ENCODE data around the gene TAOK3. TPM values are rescaled to one million over a fixed set of nuclear protein-coding genes. Genes with fewer than 3 reads are reported as not detected.
"Not testable (repeated sequence)": the region's sequence is repeated elsewhere in the genome, so short reads cannot be mapped to it uniquely, and the experiment has no call there.

TAOK3 gene
- total RNA-seq, result 26.6 and 28.6 TPM in 2 replicates
- long read RNA-seq, full-length matches to known transcripts, result 62 of 141 reads
- long read RNA-seq, partial matches to known transcripts, result 40 of 141 reads
- long read RNA-seq, other reads (novel, unspliced or antisense), result 39 of 141 reads

DNA sequence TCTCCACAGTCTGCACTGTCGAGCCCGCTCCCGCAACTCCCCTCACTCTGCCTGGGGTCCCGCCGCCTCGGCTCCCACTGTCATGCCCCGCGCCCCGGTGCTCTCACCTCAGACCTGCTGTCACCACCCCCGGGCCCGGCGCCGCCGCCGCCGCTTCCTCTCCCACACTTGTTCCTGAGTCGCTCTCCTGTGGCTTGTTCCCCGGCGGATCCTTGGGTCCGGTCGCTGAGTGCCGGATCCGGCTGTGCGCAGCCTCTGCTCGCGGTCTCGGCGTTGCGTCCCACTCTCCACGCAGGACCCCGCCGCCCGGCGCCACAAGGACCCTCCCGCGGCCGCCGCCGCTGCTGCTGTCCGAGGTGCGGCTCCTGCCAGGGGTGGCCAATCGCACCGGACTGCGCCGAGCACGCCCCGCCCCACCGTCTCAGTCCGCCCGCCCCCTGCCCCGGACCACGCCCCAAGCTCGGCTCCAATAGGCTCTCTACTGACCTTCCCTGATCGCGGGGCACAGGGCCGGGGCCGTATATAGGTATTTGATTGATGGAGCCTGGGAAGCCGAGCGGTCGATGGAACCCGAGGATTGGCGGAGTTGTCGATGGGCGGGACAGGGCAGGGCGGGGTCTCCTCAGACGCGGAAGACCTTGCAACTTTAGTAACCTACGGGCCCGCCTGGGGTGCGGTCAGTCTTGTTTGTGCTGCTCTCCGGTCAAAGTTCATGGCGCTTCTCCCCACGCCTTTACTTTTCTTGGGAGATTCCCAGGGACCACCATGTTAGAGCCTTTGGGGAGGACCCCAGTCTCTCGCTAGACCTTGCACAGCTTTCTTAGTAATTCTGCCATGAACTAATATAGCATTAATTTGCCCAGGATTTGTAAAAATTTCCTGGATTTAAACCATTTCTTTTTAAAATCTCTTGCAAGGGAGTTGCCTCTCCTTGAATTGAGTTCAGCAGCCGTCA is at the start of gene TAOK3:
TAOK3 (minus strand) TSS at position 367 of the 955 bp plus-strand sequence. CDS start 117,340 bp downstream, outside the sequence.
- peak; percentile 99 for DNase-seq (ENCODE audit: extremely low spot score, unreplicated experiment)
- TF ChIP-seq, protein P1, sequence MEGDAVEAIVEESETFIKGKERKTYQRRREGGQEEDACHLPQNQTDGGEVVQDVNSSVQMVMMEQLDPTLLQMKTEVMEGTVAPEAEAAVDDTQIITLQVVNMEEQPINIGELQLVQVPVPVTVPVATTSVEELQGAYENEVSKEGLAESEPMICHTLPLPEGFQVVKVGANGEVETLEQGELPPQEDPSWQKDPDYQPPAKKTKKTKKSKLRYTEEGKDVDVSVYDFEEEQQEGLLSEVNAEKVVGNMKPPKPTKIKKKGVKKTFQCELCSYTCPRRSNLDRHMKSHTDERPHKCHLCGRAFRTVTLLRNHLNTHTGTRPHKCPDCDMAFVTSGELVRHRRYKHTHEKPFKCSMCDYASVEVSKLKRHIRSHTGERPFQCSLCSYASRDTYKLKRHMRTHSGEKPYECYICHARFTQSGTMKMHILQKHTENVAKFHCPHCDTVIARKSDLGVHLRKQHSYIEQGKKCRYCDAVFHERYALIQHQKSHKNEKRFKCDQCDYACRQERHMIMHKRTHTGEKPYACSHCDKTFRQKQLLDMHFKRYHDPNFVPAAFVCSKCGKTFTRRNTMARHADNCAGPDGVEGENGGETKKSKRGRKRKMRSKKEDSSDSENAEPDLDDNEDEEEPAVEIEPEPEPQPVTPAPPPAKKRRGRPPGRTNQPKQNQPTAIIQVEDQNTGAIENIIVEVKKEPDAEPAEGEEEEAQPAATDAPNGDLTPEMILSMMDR (IDR thresholded peaks at IDR 0.05), result no peak
- no peaks in the 10 kb centered on the region for H3K9me3 Mint-ChIP-seq (ENCODE audit: unreplicated experiment)
- H3K36me3 Mint-ChIP-seq (ENCODE audit: unreplicated experiment), result no peaks in the 10 kb centered on the region
- H3K27me3 Mint-ChIP-seq (ENCODE audit: unreplicated experiment), result no peaks in the 10 kb centered on the region
- peaks cover 39% of the 10 kb centered on the region for H3K4me1 Mint-ChIP-seq (ENCODE audit: unreplicated experiment)
- peak within 1 kb of the TSS; percentile 93 for H3K4me3 Mint-ChIP-seq (ENCODE audit: unreplicated experiment)
- peak within 1 kb of the TSS; percentile 80 for H3K27ac Mint-ChIP-seq (ENCODE audit: unreplicated experiment)

DNA sequence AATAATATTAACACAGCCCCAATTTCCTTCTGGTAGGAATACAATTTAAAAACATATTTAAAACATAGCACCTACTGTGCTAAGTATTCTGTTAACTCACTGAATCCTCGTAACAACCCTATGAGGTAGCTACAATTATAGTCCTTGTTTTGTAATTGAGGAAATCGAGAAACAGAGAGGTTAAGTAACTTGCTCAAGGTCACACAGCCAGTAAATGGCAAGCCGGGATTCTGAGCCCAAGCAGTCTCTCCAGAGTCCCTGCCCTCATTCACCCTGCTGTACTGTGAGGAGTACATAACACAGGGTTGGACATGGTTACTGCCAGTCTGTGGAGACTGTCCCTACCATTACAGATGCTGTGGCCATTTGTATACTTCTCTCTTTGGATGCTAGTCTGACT is 48.0 kb upstream of the TAOK3 start:
- no peaks in the 10 kb centered on the region for H3K4me1 Mint-ChIP-seq (ENCODE audit: unreplicated experiment)
- DNase-seq (ENCODE audit: extremely low spot score, unreplicated experiment), result no peak
- TF ChIP-seq, protein P1 (IDR thresholded peaks at IDR 0.05), result no peak
- no peaks in the 10 kb centered on the region for H3K27me3 Mint-ChIP-seq (ENCODE audit: unreplicated experiment)
- peaks cover 23% of the 10 kb centered on the region for H3K36me3 Mint-ChIP-seq (ENCODE audit: unreplicated experiment)
- no peak overlapping the region for H3K4me3 Mint-ChIP-seq (ENCODE audit: unreplicated experiment)
- H3K9me3 Mint-ChIP-seq (ENCODE audit: unreplicated experiment), result no peaks in the 10 kb centered on the region
- no peak overlapping the region for H3K27ac Mint-ChIP-seq (ENCODE audit: unreplicated experiment)

DNA sequence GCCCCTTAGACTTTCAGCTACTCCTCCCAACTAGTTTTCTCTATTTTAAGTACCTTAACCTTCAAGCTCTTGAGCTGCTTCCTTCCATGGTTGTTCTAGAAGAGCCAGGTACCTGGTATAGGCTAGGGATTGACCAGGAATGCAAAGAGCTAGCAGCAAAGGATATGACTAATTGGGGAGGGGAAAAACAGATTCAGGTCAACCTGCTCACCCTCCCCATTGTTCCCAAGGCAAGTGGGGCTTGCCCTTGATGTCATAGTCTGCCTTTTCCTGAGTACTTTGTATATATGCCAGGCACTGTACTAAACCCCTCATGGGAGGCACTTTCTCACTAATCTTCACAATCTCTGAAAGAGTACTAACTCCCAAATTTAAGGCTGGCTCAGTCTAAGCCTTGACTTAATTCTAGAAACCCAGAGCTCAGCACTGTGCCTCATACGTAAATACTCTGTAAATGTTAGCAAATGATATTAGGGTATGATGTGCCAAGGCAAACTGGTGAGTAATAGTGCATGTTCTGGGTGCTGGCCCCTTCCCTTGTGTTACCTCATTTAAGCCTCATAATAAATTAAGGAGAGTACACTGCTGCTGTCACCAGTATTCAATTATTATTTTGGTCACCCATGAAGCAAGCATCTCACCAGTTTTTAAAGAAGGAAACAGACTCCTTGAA is 45.8 kb upstream of the TAOK3 start:
- Mint-ChIP-seq H3K27me3 (ENCODE audit: unreplicated experiment) (no peaks in the 10 kb centered on the region), H3K4me3 (ENCODE audit: unreplicated experiment) (no peak overlapping the region), H3K9me3 (ENCODE audit: unreplicated experiment) (no peaks in the 10 kb centered on the region), H3K36me3 (ENCODE audit: unreplicated experiment) (peaks cover 44% of the 10 kb centered on the region), H3K4me1 (ENCODE audit: unreplicated experiment) (no peaks in the 10 kb centered on the region), H3K27ac (ENCODE audit: unreplicated experiment) (no peak overlapping the region)
- no peak for DNase-seq (ENCODE audit: extremely low spot score, unreplicated experiment)
- TF ChIP-seq, protein P1 (IDR thresholded peaks at IDR 0.05), result no peak

DNA sequence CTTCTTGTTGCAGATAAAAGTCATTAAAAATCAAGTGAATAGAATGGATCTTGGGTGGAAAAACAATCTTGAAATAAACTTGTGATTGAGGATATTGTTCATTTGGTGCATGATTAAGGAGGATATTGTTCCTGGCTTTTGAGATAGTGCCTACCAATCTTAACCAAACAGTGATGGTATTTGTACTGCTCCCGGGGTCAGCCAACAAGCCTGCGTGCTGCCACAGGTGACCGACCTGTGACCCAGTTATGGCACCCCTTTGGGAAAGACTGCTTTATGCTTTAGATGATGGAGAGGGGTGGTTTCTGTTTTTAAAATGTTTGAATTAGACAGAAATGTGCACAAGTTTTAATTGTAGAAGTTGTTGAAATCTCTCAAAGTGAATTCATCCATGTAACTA is 45.2 kb upstream of the TAOK3 start:
- Mint-ChIP-seq H3K36me3 (ENCODE audit: unreplicated experiment) (peaks cover 47% of the 10 kb centered on the region), H3K27ac (ENCODE audit: unreplicated experiment) (no peak overlapping the region), H3K9me3 (ENCODE audit: unreplicated experiment) (no peaks in the 10 kb centered on the region), H3K27me3 (ENCODE audit: unreplicated experiment) (no peaks in the 10 kb centered on the region), H3K4me3 (ENCODE audit: unreplicated experiment) (no peak overlapping the region), H3K4me1 (ENCODE audit: unreplicated experiment) (no peaks in the 10 kb centered on the region)
- DNase-seq (ENCODE audit: extremely low spot score, unreplicated experiment), result no peak
- TF ChIP-seq, protein P1 (IDR thresholded peaks at IDR 0.05), result no peak

DNA sequence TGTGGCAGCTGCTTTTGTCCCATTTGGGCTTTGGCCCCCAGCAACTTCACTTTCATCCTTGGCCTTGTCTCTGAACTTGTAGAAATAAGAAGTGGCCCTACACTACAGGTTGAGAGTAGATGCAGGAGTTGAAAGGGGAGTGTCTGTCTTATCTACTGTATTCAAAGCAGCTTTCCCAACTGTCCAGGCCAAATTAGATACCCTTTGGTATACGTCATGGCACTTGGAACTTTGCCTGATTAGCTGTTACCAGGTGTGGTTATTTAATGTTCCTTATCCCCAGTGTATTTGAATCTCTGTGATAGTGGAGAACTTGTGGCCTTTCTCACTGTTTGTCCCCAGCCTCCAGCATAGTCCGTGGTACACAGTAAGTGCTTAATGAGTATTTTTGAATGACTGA is 37.1 kb upstream of the TAOK3 start:
- Mint-ChIP-seq H3K36me3 (ENCODE audit: unreplicated experiment) (peaks cover 44% of the 10 kb centered on the region), H3K9me3 (ENCODE audit: unreplicated experiment) (no peaks in the 10 kb centered on the region), H3K4me1 (ENCODE audit: unreplicated experiment) (peaks cover 3% of the 10 kb centered on the region), H3K27me3 (ENCODE audit: unreplicated experiment) (no peaks in the 10 kb centered on the region), H3K27ac (ENCODE audit: unreplicated experiment) (no peak overlapping the region), H3K4me3 (ENCODE audit: unreplicated experiment) (no peak overlapping the region)
- DNase-seq (ENCODE audit: extremely low spot score, unreplicated experiment), result no peak
- TF ChIP-seq, protein P1 (IDR thresholded peaks at IDR 0.05), result no peak

DNA sequence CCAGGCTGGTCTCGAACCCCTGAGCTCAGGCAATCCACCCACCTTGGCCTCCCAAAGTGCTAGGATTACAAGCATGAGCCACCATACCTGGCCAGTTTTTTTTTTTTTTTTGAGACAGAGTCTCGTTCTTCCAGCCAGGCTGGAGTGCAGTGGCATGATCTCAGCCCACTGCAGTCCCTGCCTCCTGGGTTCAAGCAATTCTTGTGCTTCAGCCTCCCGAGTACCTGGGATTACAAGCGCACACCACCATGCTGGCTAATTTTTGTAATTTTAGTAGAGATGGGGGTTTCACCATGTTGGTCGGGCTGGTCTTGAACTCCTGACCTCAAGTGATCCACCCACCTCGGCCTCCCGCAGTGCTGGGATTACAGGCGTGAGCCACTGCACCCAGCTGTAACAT is 35.5 kb upstream of the TAOK3 start:
- DNase-seq (ENCODE audit: extremely low spot score, unreplicated experiment); H3K4me3 Mint-ChIP-seq (ENCODE audit: unreplicated experiment); H3K9me3 Mint-ChIP-seq (ENCODE audit: unreplicated experiment); H3K27me3 Mint-ChIP-seq (ENCODE audit: unreplicated experiment); H3K27ac Mint-ChIP-seq (ENCODE audit: unreplicated experiment); H3K4me1 Mint-ChIP-seq (ENCODE audit: unreplicated experiment): not testable (repeated sequence)
- peaks cover 33% of the 10 kb centered on the region for H3K36me3 Mint-ChIP-seq (ENCODE audit: unreplicated experiment)
